ES-I3 (cell line): ENCODE measurements around the gene CRYL1.

ENCODE experiments used
- H3K36me3 ChIP-seq: 2 replicates; pipeline ENCODE4 v1.6.1; 2013; ENCODE audit warnings: mild to moderate bottlenecking, low read length, control low read depth, moderate library complexity; ENCODE audit not compliant: insufficient read depth
- H3K4me1 ChIP-seq: 2 replicates; pipeline ENCODE4 v1.6.1; 2013; ENCODE audit warnings: mild to moderate bottlenecking, control low read depth, low read length; ENCODE audit not compliant: insufficient read depth
- H3K9ac ChIP-seq: 2 replicates; pipeline ENCODE4 v1.6.1; 2013; ENCODE audit warnings: low read depth, mild to moderate bottlenecking, low read length, moderate library complexity
- H3K9me3 ChIP-seq: 2 replicates; pipeline ENCODE4 v1.6.1; 2013; ENCODE audit warnings: mild to moderate bottlenecking, low read length, moderate library complexity; ENCODE audit not compliant: control insufficient read depth, insufficient read depth

The CRYL1 gene

DNA sequence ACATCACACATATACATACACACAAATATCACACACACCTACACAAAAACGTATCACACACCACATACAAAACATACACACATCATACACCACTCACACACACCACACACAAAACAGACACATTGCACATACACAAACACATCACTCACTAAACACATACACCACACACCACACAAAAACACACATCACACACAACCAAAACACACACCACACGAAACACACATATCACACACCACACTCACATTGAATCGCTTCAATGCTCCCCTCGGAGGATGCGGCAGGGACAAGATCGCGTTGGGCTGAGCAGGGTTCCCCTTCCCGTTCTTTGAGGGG is 131.5 kb downstream of the CRYL1 start:
- Histone ChIP-seq H3K9me3 (no peaks in the 10 kb centered on the region), H3K9ac (no peak overlapping the region), H3K36me3 (no peaks in the 10 kb centered on the region), H3K4me1 (no peaks in the 10 kb centered on the region)

- Histone ChIP-seq H3K9me3 (no peaks in the 10 kb centered on the region), H3K9ac (no peak overlapping the region), H3K36me3 (no peaks in the 10 kb centered on the region), H3K4me1 (no peaks in the 10 kb centered on the region)
These were observed 132.1 kb downstream of the CRYL1 start for GRCh38 chr13:20393273-20394168.

GRCh38 chr13:20392530-20392929 is 133.1 kb downstream of the CRYL1 start:
- Histone ChIP-seq H3K36me3 (no peaks in the 10 kb centered on the region), H3K9ac (no peak overlapping the region), H3K9me3 (no peaks in the 10 kb centered on the region), H3K4me1 (no peaks in the 10 kb centered on the region)

- no peaks in the 10 kb centered on the region for H3K4me1 ChIP-seq
These were observed 133.8 kb downstream of the CRYL1 start for GRCh38 chr13:20391597-20392452.

DNA sequence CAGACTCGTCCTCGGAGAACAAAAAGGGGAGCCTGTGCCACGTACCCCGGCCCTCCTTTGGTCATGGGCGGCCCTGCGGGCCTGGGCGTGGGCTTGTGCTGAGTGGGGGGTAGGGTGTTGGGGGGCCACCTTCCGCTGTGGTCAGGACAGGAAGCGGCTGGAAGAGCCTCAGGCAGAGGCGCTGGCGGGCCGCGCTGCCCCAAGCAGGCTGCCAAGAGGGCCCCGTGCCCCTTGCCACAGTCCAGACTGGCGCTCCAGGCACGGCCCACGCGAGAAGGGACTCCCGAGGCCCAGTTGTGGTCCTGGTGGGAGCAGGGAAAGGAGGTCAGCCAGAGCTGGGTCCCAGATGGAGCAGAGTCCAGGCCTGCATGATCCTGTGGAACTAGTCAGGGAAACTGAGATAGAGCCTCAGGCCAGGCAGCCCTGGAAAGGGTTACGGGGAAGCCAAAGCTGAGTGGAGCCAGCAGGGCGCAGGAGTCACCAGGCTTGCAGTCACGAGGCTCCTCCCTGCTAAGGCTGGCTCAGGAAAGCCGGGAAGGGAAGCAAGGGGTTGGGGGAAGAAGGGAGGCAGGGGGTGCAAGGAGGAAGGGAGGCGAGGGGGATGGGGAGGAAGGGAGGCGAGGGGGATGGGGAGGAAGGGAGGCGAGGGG is 135.0 kb downstream of the CRYL1 start:
- no peak overlapping the region for H3K9ac ChIP-seq
- peaks cover 8% of the 10 kb centered on the region; the same call in 1 of the 2 replicates for H3K9me3 ChIP-seq
- H3K4me1 ChIP-seq: no peaks in the 10 kb centered on the region
- H3K36me3 ChIP-seq: no peaks in the 10 kb centered on the region

More at GRCh38 chr13:20391597-20392452, 133.8 kb downstream of the CRYL1 start:
- no peaks in the 10 kb centered on the region for H3K36me3 ChIP-seq
- H3K9me3 ChIP-seq: no peaks in the 10 kb centered on the region
- no peak overlapping the region for H3K9ac ChIP-seq

DNA sequence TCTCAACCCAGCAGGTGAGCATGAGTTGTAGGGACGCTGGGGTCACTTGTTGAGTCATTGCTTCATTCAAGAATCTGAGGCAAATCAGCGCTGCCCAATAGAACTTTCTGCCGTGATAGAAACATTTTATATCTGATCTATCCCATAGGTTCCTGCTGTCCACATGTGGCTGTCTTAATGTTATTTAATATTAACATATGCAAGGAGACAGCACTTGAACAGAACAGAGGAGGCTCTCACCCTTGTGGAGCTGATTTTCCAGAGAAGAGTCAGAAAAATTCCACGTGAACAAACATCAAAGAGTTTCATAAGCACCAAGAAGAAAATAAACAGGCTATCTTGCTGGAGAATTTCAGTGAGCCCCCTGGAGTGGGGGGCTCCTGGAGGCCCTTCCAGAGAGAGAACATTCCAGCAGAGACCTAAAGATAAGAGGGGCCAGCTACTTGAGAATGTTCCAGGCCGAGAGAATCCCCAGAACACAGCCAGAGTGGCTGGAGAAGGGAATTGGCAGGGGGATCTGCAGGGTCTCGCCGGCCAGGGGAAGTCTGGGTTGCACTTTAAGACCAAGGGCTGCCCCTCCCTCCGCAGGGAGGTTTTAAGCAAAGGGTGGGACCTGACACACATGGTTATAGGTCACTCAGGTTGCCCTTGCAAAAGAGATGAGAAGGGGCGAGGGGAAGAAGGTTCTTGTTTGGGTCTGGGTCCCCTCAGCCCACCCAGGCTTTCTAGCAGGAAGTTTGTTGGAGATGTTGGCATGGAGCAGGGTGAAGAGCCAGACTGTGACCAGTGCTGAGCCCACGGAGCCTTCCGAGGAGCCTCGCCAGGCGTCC is 135.7 kb downstream of the CRYL1 start:
- H3K4me1 ChIP-seq: no peaks in the 10 kb centered on the region
- no peaks in the 10 kb centered on the region for H3K36me3 ChIP-seq
- H3K9ac ChIP-seq: no peak overlapping the region
- peaks cover 8% of the 10 kb centered on the region; the same call in 1 of the 2 replicates for H3K9me3 ChIP-seq

- H3K9me3 ChIP-seq: peaks cover 8% of the 10 kb centered on the region; the same call in 1 of the 2 replicates
- no peaks in the 10 kb centered on the region for H3K36me3 ChIP-seq
- H3K4me1 ChIP-seq: no peaks in the 10 kb centered on the region
- no peak overlapping the region for H3K9ac ChIP-seq
These were observed 137.5 kb downstream of the CRYL1 start for GRCh38 chr13:20388184-20388583.

- Histone ChIP-seq H3K9me3 (peaks cover 8% of the 10 kb centered on the region; the same call in 1 of the 2 replicates), H3K9ac (no peak overlapping the region), H3K36me3 (no peaks in the 10 kb centered on the region), H3K4me1 (no peaks in the 10 kb centered on the region)
These were observed 138.2 kb downstream of the CRYL1 start for GRCh38 chr13:20387441-20387971.

DNA sequence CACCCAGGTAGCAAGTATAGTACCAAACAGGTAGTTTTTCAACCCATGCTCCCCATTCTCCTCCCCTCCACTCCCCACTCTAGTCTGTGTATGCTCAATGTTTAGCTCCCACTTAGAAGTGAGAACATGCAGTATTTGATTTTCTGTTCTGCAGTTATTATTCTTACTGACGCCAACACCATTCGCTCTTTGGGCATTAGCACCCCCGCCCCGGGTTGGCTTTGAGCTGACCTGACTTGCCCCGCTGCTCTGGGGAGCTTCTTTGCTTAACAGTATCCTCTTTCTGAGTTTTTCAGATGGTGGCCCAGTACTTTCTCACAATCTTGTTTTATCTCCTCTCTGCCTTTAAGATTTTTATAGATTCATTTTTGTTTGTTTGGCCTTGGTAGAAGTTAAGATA is 138.7 kb downstream of the CRYL1 start:
- Histone ChIP-seq H3K9ac (no peak overlapping the region), H3K4me1 (no peaks in the 10 kb centered on the region), H3K9me3 (peaks cover 8% of the 10 kb centered on the region; the same call in 1 of the 2 replicates), H3K36me3 (no peaks in the 10 kb centered on the region)

DNA sequence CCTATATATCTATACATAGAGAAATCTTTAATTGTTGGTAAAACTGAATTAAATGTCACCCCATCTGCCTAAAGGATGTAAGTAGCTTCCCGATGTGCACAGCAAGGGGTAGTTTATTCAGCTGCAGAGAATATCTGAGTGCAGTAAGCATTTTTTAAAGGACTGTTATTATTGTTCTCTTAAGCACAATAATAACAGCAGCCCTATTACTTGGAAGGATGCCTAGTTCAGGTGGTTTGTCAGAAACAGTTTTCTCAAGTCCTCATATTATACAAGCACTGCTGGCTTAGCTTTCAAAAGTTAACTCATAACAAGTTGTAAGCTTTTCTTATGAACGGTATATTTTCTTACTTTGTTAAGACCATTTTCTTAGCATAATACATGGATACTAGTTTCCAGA is 142.6 kb downstream of the CRYL1 start:
- Histone ChIP-seq H3K9me3 (peaks cover 8% of the 10 kb centered on the region; the same call in 1 of the 2 replicates), H3K4me1 (no peaks in the 10 kb centered on the region), H3K36me3 (no peaks in the 10 kb centered on the region), H3K9ac (no peak overlapping the region)

DNA sequence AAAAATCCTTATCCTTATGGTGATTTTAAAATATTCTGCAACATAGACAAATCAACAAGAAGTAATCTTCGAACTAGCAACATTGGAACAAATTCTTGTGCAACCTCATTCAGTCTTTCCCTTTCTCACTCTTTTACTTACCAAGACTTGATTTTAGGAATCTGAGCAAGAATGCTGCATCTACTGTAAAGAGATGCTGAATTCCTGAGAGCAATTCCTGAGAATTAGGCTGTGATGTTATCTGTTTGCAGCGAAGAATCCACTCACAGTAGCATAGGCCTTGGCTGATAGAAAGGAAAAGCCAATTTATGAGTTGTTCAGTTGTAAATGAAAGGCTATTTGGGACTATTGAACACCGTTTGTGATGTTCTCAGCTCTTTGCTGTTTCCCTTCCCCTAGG is 144.3 kb downstream of the CRYL1 start:
- peaks cover 4% of the 10 kb centered on the region; the same call in 1 of the 2 replicates for H3K9me3 ChIP-seq
- no peaks in the 10 kb centered on the region for H3K4me1 ChIP-seq
- no peak overlapping the region for H3K9ac ChIP-seq
- no peaks in the 10 kb centered on the region for H3K36me3 ChIP-seq

GRCh38 chr13:20378721-20379120 is 146.9 kb downstream of the CRYL1 start:
- H3K36me3 ChIP-seq: no peaks in the 10 kb centered on the region
- no peak overlapping the region for H3K9ac ChIP-seq
- H3K9me3 ChIP-seq: no peaks in the 10 kb centered on the region
- no peaks in the 10 kb centered on the region for H3K4me1 ChIP-seq

DNA sequence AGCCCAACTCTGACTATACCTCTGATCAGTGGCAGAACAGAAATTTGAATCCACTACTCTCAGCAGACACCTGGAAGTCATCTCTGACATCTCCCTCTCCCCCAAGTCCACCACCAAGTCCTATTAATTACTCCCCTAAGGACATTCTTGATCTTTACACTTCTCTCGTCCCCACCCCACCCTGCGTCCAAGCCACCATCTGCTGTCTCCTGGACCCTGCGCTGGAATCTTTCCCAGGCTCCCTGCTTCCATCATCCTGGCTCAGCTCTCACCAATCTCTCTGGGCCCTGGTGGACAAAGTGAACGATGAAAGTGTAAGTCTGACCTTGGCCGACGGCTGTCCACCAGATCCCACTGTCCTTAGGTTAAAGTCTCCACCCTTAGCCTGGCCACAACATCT is 147.9 kb downstream of the CRYL1 start:
- no peaks in the 10 kb centered on the region for H3K9me3 ChIP-seq
- H3K36me3 ChIP-seq: no peaks in the 10 kb centered on the region
- no peaks in the 10 kb centered on the region for H3K4me1 ChIP-seq
- no peak overlapping the region for H3K9ac ChIP-seq
